HepG2 (cell line): ENCODE data around the gene ICE2. TPM values are rescaled to one million over a fixed set of nuclear protein-coding genes. Genes with fewer than 3 reads are reported as not detected.

Experiments
- BRD4 ChIP-seq: sonication (generic); formaldehyde crosslinking; IDR thresholded peaks from 2 replicates; pipeline ENCODE4 v1.4.0; 2020; ENCODE audit warnings: missing genetic modification reagents
- FOXA3 ChIP-seq: IDR thresholded peaks from 2 replicates; pipeline ENCODE4 v1.6.1; 2016; ENCODE audit warnings: missing genetic modification reagents, missing compliant biosample characterization
- MAFK ChIP-seq, 2 experiments: IDR thresholded peaks in 1 of 2; conservative IDR thresholded peaks in 1 of 2; 2 replicates each; pipeline ENCODE4 v1.6.1; 2011; ENCODE audit warnings: improper control_type of control experiment in 2 of 2, low read length in 2 of 2
- MED8 ChIP-seq: sonication (generic); formaldehyde crosslinking; IDR thresholded peaks from 2 replicates; pipeline ENCODE4 v1.8.1; 2023; ENCODE audit warnings: mild to moderate bottlenecking, missing genetic modification reagents; ENCODE audit not compliant: insufficient replicate concordance
- MIXL1 ChIP-seq: IDR thresholded peaks from 2 replicates; pipeline ENCODE4 v1.6.1; 2016
- NFATC3 ChIP-seq: sonication (generic); formaldehyde crosslinking; IDR thresholded peaks from 2 replicates; pipeline ENCODE4 v1.5.1; 2020; ENCODE audit warnings: mild to moderate bottlenecking, missing genetic modification reagents
- PHF21A ChIP-seq: sonication (generic); formaldehyde crosslinking; IDR thresholded peaks from 2 replicates; pipeline ENCODE4 v1.5.0; 2020; ENCODE audit warnings: mild to moderate bottlenecking, missing genetic modification reagents
- SMC3 ChIP-seq: IDR thresholded peaks from 2 replicates; pipeline ENCODE4 v1.6.1; 2011; ENCODE audit warnings: low read length, improper control_type of control experiment
- SPEN ChIP-seq: sonication (generic); formaldehyde crosslinking; IDR thresholded peaks from 2 replicates; pipeline ENCODE4 v1.5.1; 2020; ENCODE audit warnings: low read depth, mild to moderate bottlenecking, missing genetic modification reagents
- TCF7 ChIP-seq: sonication (generic); IDR thresholded peaks from 2 replicates; pipeline ENCODE4 v1.6.1; 2016; ENCODE audit warnings: antibody characterized with exemption, low read depth
- ZBTB1 ChIP-seq: sonication (generic); formaldehyde crosslinking; IDR thresholded peaks from 2 replicates; pipeline ENCODE4 v1.4.0; 2020; ENCODE audit warnings: missing genetic modification reagents, borderline replicate concordance
- ZNF17 ChIP-seq: sonication (generic); formaldehyde crosslinking; IDR thresholded peaks from 2 replicates; pipeline ENCODE4 v1.5.0; 2020; ENCODE audit warnings: mild to moderate bottlenecking, missing genetic modification reagents
- ZNF570 ChIP-seq: sonication (generic); formaldehyde crosslinking; IDR thresholded peaks from 2 replicates; pipeline ENCODE4 v1.4.0; 2020; ENCODE audit warnings: mild to moderate bottlenecking, missing genetic modification reagents, borderline replicate concordance
- polyA plus RNA-seq, 8 experiments: library from polyadenylated mRNA; depleted of rRNA in 3 of 8; stranded (reverse) in 7 of 8; unstranded in 1 of 8; fragments of >200 nt; fragmentation: Illumina TruSeq in 4 of 8; extraction: Trizol in 4 of 8; gene quantifications; 2 replicates each; pipeline versions ENCODE4 v1.2.1 to v1.2.3, GENCODE V29; 2011 to 2016; ENCODE audit warnings: low read depth in 4 of 8, missing spikeins in 1 of 8, mixed read lengths in 1 of 8; ENCODE audit not compliant: insufficient read depth in 1 of 8
- total RNA-seq, 5 experiments: library from RNA; depleted of rRNA; stranded (reverse); fragments of >200 nt; fragmentation: Illumina TruSeq; extraction: Trizol; gene quantifications; 2 replicates each; pipeline ENCODE4 v1.2.3, GENCODE V29; 2016; ENCODE audit warnings: low read depth in 1 of 5
- TF ChIP-seq, protein P1 (sequence below): sonication (generic); formaldehyde crosslinking; IDR thresholded peaks from 2 replicates; pipeline ENCODE4 v1.8.1; 2023; ENCODE audit warnings: mild to moderate bottlenecking, missing genetic modification reagents
- TF ChIP-seq, protein P2 (sequence below): sonication (generic); IDR thresholded peaks from 2 replicates; pipeline ENCODE4 v1.6.1; 2016; ENCODE audit warnings: low read depth, borderline replicate concordance
- TF ChIP-seq, protein P3 (sequence below): sonication (generic); formaldehyde crosslinking; IDR thresholded peaks from 2 replicates; pipeline ENCODE4 v1.4.0; 2020; ENCODE audit warnings: mild to moderate bottlenecking, missing genetic modification reagents
- TF ChIP-seq, protein P4 (sequence below): IDR thresholded peaks from 2 replicates; pipeline ENCODE4 v1.6.1; 2016
- TF ChIP-seq, protein P5 (sequence below): sonication (generic); formaldehyde crosslinking; IDR thresholded peaks from 2 replicates; pipeline ENCODE4 v1.4.0; 2020; ENCODE audit warnings: missing genetic modification reagents, borderline replicate concordance
- TF ChIP-seq, protein P6 (sequence below): sonication (generic); formaldehyde crosslinking; IDR thresholded peaks from 2 replicates; pipeline ENCODE4 v1.4.0; 2020; ENCODE audit warnings: mild to moderate bottlenecking, low read depth, missing genetic modification reagents

The ICE2 gene
- total and polyA plus RNA-seq, 2 of the 13 experiments (the other 11 are each of a cell fraction or from before 2014, with no cell fraction given) = 24.8 to 26.4 TPM

DNA sequence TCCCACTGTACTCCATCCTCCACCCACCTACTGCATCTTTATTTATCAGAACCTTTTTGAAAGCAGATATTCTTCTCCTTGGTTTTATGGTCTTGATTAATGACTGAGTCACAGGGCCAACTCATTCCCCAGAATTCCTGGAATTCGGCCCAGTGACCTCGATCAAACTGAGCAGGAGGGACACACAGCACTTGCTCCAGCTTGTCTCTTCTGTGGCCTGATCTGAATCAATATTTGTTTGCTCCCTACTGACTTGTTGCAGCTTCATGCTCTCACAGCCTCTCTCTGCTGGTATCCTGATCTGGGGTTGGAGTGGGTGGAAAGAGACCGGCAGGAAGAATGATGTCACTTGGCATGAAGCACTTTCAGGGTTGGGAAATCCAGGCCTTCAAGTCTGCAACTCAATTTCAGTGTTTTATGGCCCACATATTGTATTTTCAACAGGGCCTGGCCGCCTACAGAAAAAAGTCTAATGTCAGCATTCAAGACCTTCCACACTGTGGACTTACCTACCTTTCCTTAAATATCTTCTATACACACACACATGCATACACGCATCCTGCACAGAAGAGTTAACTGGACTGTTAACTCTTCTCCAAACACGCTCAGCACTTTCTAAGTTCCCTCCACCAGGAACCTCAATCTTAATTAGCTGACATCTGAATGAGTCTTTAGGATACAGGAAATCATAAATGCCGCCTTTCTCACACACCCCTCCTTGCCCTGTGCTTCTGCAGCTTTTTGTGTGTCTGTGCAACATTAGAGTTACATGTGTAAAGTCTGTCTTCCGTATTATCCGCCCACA is 85.8 kb downstream of the ICE2 start (continued):
- TF ChIP-seq, protein P1, sequence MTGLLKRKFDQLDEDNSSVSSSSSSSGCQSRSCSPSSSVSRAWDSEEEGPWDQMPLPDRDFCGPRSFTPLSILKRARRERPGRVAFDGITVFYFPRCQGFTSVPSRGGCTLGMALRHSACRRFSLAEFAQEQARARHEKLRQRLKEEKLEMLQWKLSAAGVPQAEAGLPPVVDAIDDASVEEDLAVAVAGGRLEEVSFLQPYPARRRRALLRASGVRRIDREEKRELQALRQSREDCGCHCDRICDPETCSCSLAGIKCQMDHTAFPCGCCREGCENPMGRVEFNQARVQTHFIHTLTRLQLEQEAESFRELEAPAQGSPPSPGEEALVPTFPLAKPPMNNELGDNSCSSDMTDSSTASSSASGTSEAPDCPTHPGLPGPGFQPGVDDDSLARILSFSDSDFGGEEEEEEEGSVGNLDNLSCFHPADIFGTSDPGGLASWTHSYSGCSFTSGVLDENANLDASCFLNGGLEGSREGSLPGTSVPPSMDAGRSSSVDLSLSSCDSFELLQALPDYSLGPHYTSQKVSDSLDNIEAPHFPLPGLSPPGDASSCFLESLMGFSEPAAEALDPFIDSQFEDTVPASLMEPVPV (CRISPR knock-in tag) = no peak
- TF ChIP-seq, protein P2, sequence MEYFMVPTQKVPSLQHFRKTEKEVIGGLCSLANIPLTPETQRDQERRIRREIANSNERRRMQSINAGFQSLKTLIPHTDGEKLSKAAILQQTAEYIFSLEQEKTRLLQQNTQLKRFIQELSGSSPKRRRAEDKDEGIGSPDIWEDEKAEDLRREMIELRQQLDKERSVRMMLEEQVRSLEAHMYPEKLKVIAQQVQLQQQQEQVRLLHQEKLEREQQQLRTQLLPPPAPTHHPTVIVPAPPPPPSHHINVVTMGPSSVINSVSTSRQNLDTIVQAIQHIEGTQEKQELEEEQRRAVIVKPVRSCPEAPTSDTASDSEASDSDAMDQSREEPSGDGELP = peak; percentile 28; the same call in 1 of the 2 replicates
- TF ChIP-seq PHF21A (peak; percentile 81; the same call in 1 of the 2 replicates), FOXA3 (CRISPR knock-in tag) (peak; percentile 90), NFATC3 (no peak), ZBTB1 (CRISPR knock-in tag) (no peak), TCF7 (peak; percentile 74), MED8 (CRISPR knock-in tag) (no peak), ZNF17 (no peak), MAFK (conservative IDR thresholded peaks at IDR 0.05 in 1 of 2, IDR thresholded peaks at IDR 0.05 in 1 of 2; ENCODE audit: low read length in 2 of 2) (peak; percentile 51 to 66), SMC3 (peak; percentile 26; the same call in 1 of the 2 replicates), MIXL1 (peak; percentile 84), ZNF570 (CRISPR knock-in tag) (no peak), SPEN (CRISPR knock-in tag) (no peak; the same call in 1 of the 2 replicates), BRD4 (no peak)
- TF ChIP-seq, protein P3, sequence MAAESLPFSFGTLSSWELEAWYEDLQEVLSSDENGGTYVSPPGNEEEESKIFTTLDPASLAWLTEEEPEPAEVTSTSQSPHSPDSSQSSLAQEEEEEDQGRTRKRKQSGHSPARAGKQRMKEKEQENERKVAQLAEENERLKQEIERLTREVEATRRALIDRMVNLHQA (CRISPR knock-in tag) = no peak; the same call in 1 of the 2 replicates
- TF ChIP-seq, protein P4, sequence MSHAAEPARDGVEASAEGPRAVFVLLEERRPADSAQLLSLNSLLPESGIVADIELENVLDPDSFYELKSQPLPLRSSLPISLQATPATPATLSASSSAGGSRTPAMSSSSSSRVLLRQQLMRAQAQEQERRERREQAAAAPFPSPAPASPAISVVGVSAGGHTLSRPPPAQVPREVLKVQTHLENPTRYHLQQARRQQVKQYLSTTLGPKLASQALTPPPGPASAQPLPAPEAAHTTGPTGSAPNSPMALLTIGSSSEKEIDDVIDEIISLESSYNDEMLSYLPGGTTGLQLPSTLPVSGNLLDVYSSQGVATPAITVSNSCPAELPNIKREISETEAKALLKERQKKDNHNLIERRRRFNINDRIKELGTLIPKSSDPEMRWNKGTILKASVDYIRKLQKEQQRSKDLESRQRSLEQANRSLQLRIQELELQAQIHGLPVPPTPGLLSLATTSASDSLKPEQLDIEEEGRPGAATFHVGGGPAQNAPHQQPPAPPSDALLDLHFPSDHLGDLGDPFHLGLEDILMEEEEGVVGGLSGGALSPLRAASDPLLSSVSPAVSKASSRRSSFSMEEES = peak; percentile 60
- TF ChIP-seq, protein P5, sequence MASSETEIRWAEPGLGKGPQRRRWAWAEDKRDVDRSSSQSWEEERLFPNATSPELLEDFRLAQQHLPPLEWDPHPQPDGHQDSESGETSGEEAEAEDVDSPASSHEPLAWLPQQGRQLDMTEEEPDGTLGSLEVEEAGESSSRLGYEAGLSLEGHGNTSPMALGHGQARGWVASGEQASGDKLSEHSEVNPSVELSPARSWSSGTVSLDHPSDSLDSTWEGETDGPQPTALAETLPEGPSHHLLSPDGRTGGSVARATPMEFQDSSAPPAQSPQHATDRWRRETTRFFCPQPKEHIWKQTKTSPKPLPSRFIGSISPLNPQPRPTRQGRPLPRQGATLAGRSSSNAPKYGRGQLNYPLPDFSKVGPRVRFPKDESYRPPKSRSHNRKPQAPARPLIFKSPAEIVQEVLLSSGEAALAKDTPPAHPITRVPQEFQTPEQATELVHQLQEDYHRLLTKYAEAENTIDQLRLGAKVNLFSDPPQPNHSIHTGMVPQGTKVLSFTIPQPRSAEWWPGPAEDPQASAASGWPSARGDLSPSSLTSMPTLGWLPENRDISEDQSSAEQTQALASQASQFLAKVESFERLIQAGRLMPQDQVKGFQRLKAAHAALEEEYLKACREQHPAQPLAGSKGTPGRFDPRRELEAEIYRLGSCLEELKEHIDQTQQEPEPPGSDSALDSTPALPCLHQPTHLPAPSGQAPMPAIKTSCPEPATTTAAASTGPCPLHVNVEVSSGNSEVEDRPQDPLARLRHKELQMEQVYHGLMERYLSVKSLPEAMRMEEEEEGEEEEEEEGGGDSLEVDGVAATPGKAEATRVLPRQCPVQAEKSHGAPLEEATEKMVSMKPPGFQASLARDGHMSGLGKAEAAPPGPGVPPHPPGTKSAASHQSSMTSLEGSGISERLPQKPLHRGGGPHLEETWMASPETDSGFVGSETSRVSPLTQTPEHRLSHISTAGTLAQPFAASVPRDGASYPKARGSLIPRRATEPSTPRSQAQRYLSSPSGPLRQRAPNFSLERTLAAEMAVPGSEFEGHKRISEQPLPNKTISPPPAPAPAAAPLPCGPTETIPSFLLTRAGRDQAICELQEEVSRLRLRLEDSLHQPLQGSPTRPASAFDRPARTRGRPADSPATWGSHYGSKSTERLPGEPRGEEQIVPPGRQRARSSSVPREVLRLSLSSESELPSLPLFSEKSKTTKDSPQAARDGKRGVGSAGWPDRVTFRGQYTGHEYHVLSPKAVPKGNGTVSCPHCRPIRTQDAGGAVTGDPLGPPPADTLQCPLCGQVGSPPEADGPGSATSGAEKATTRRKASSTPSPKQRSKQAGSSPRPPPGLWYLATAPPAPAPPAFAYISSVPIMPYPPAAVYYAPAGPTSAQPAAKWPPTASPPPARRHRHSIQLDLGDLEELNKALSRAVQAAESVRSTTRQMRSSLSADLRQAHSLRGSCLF (CRISPR knock-in tag) = no peak
- TF ChIP-seq, protein P6, sequence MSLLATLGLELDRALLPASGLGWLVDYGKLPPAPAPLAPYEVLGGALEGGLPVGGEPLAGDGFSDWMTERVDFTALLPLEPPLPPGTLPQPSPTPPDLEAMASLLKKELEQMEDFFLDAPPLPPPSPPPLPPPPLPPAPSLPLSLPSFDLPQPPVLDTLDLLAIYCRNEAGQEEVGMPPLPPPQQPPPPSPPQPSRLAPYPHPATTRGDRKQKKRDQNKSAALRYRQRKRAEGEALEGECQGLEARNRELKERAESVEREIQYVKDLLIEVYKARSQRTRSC (CRISPR knock-in tag) = no peak
